Kidney (tissue), 14 donors: ENCODE measurements around the gene NCKAP5. TPM values are rescaled to one million over a fixed set of nuclear protein-coding genes. Genes with fewer than 3 reads are reported as not detected.

Experiments
- DNase-seq, 5 donors: peaks; one replicate each; pipeline ENCODE4 v3.0.0-alpha.2; 2013 to 2020
- FAIRE-seq: peaks from 2 replicates; lab custom pipeline; 2012; peaks lifted over from hg19 to GRCh38; lab: Jason Lieb, UNC
- H3K27ac ChIP-seq, 2 donors: one replicate each; pipeline ENCODE4 v1.7.0; 2013; ENCODE audit warnings: low read depth in 2 of 2, low read length in 2 of 2, inconsistent platforms in 1 of 2
- H3K27me3 ChIP-seq: one replicate; pipeline ENCODE4 v1.7.1; 2013; ENCODE audit warnings: low read length, inconsistent platforms; ENCODE audit not compliant: control insufficient read depth, insufficient read depth
- H3K36me3 ChIP-seq, 3 donors: one replicate each; pipeline versions ENCODE4 v1.7.0 to v1.7.1; 2013; ENCODE audit warnings: low read length in 3 of 3, control low read depth in 1 of 3, inconsistent platforms in 1 of 3; ENCODE audit not compliant: insufficient read depth in 3 of 3, control insufficient read depth in 2 of 3
- H3K4me1 ChIP-seq, 3 donors: one replicate each; pipeline versions ENCODE4 v1.7.0 to v1.7.1; 2013; ENCODE audit warnings: low read length in 3 of 3, inconsistent platforms in 1 of 3, low read depth in 1 of 3; ENCODE audit not compliant: control insufficient read depth in 2 of 3, insufficient read depth in 2 of 3
- H3K4me3 ChIP-seq, 3 donors: one replicate each; pipeline versions ENCODE4 v1.7.0 to v1.8.1; 2013; ENCODE audit warnings: low read length in 3 of 3, control low read depth in 1 of 3, inconsistent platforms in 1 of 3
- H3K9ac ChIP-seq, 3 donors: one replicate each; pipeline versions ENCODE4 v1.7.0 to v1.7.1; 2013; ENCODE audit warnings: low read length in 3 of 3, control low read depth in 1 of 3, inconsistent platforms in 1 of 3
- H3K9me3 ChIP-seq, 3 donors: one replicate each; pipeline versions ENCODE4 v1.7.0 to v1.7.1; 2013; ENCODE audit warnings: low read length in 3 of 3, control low read depth in 1 of 3, inconsistent platforms in 1 of 3; ENCODE audit not compliant: control insufficient read depth in 2 of 3, insufficient read depth in 1 of 3
- CTCF ChIP-seq: IDR thresholded peaks from 3 replicates; pipeline ENCODE4 v1.5.1; 2012; ENCODE audit warnings: mild to moderate bottlenecking, moderate library complexity, borderline replicate concordance; ENCODE audit not compliant: insufficient read depth; ENCODE audit errors: extremely low read depth
- intact Hi-C: fragments of 100-400 bp; cut with DNase I; formaldehyde crosslinking; loops from one replicate; pipeline ENCODE4 v1.11.1; 2022
- polyA plus RNA-seq: library from polyadenylated mRNA; stranded (reverse); fragments of 350-450 nt; fragmentation: Illumina TruSeq; extraction: RNeasy Lipid Tissue Mini Kit (QIAGEN cat#74804); gene quantifications from one replicate; pipeline ENCODE4 v1.2.3, GENCODE V29; 2014; ENCODE audit warnings: low read depth, low replicate concordance; ENCODE audit not compliant: insufficient read depth
- total RNA-seq: library from RNA; stranded (reverse); fragmentation: NEBNext Ultra II Directional; extraction: Animal tissue kit (Norgen Biotek cat#: 25700); gene quantifications from one replicate; pipeline ENCODE4 v1.2.1, GENCODE V29; 2021
- donor health status: control.
- donor health status: control.
- donor health status: control.
- donor health status: control.
- donor health status: control.
- donor health status: DM: yes; HTN: yes; CAD: no.
- donor health status: Normal renal cell carcinoma (clear cell type).

Gene NCKAP5
- total and polyA plus RNA-seq, 2 donors from 2014 or later = 1.8 to 2.9 TPM

DNA sequence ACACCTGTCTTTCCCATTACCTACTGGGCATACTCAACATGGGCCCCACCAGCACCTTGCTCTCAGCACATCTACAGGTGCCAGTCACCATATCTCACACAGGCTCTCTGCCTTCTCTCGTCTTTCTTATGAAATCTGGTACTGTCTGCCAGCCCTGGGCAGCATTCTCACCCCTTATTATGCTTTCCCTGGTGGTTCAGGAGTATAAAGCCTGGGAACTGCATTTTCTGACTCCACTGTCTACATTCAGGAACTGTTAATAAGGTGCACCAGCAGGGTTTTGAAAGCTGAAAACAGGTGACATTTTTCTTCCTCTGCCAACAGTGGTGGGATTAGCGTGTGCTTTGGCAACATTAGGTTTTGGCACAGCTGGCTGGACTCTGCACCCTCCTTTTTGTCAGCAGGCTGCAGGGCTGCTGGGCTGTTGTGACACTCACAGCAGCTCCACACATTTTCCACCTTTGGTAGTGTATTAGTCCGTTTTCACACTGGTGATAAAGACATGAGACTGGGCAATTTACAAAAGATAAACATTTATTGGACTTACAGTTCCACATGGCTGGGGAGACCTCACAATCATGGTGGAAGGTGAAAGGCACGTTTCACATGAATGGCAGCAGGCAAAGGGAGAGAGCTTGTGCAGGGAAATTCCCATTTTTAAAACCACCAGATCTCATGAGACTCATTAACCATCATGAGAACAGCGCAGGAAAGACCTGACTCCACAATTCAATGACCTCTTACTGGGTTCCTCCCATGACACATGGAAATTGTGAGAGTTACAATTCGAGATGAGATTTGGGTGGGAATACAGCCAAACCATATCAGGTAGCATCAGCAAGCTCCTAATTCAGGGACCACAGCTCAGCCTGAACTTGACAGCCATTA lies 555.2 kb downstream of the NCKAP5 start:
- no peak for TF ChIP-seq CTCF
- Histone ChIP-seq H3K27me3 (no peaks in the 10 kb centered on the region), H3K27ac (no peak overlapping the region), H3K4me1 (no peaks in the 10 kb centered on the region), H3K36me3 (no peaks in the 10 kb centered on the region), H3K4me3 (no peak overlapping the region), H3K9ac (no peak overlapping the region), H3K9me3 (no peaks in the 10 kb centered on the region)
- DNase-seq (no peak), FAIRE-seq (no peak)
- intact Hi-C loops = no loop called here

DNA sequence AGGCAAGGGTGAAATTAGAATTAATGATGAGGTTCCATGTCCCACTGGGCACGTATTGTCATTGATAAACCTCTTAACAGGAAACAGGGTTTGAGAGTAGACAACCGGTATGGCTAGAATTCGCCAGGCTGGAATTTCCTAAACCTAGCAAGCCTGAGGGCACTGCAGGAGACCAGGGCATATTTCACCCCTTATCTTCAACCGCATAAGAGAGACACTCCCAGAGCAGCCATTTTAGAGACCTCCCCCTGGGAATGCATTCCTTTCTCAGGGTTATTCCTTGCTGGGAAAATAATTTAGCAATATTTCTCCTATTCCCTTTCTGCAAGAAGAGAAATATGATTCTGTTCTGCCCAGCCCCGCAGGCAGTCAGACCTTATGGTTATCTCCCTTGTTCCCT lies 563.6 kb downstream of the NCKAP5 start:
- Histone ChIP-seq H3K4me1 (no peaks in the 10 kb centered on the region), H3K27ac (no peak overlapping the region), H3K9ac (no peak overlapping the region), H3K36me3 (no peaks in the 10 kb centered on the region), H3K9me3 (peaks cover 0 to 8% (median 0%) of the 10 kb centered on the region in 3 donors), H3K27me3 (no peaks in the 10 kb centered on the region), H3K4me3 (no peak overlapping the region)
- TF ChIP-seq CTCF = no peak
- DNase-seq = no peak
- intact Hi-C loops = no loop called here
- FAIRE-seq = no peak

DNA sequence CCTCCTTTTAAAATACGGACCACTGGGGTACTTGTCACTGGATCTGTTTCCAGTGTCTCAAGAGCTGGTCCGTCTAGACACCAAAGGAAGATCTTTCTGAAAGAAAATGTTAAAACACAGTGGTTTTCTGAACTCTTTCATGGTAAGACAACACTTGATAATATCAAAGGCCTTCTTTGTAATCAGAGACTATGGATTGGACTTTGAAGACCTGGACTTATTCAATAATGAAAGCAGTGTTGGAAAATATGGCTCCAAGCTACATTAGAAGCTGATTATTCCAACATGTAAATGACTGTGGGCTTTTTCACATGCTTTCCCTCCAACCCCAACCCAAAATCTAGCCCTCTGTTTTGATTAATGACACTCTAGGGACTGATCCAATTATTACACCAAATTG lies 568.8 kb downstream of the NCKAP5 start:
- H3K27me3 ChIP-seq = no peaks in the 10 kb centered on the region
- no peak overlapping the region for H3K9ac ChIP-seq
- no peaks in the 10 kb centered on the region for H3K36me3 ChIP-seq
- H3K4me3 ChIP-seq = no peak overlapping the region
- no peaks in the 10 kb centered on the region for H3K4me1 ChIP-seq
- no peak for TF ChIP-seq CTCF
- no peak overlapping the region for H3K27ac ChIP-seq
- DNase-seq = no peak
- intact Hi-C loops = no loop called here
- FAIRE-seq = no peak
- peaks cover 0 to 5% (median 0%) of the 10 kb centered on the region in 3 donors for H3K9me3 ChIP-seq
